Activated CD4-positive, alpha-beta T cell treated with anti-CD3 and anti-CD28 coated beads for 48 hours (primary cell): Measurements from ENCODE around the gene ASB2.

Source experiments
- DNase-seq: peaks from one replicate; pipeline ENCODE4 v3.0.0-alpha.2; 2020

Gene ASB2

GRCh38 chr14:93898081-93898611 lies 78.2 kb downstream of the ASB2 start:
- DNase-seq = no peak

- no peak for DNase-seq
Measured at GRCh38 chr14:93897476-93897845, 78.9 kb downstream of the ASB2 start.

GRCh38 chr14:93895023-93895604 lies 81.3 kb downstream of the ASB2 start:
- no peak for DNase-seq

- DNase-seq = no peak
Measured at GRCh38 chr14:93893661-93894261, 82.6 kb downstream of the ASB2 start.

GRCh38 chr14:93892923-93893558 lies 83.3 kb downstream of the ASB2 start:
- DNase-seq = peak; percentile 83

- no peak for DNase-seq
Measured at GRCh38 chr14:93892505-93892839, 83.9 kb downstream of the ASB2 start.

GRCh38 chr14:93891756-93892504 lies 84.4 kb downstream of the ASB2 start:
- DNase-seq = no peak

GRCh38 chr14:93889739-93890483 lies 86.5 kb downstream of the ASB2 start:
- no peak for DNase-seq

- DNase-seq = no peak
Measured at GRCh38 chr14:93888995-93889394, 87.4 kb downstream of the ASB2 start.

GRCh38 chr14:93884950-93885349 lies 91.4 kb downstream of the ASB2 start:
- no peak for DNase-seq
